NCI-H146 treated with DMSO at 0.1 percent for 48 hours (cell line): ENCODE results near the gene BCCIP.

Source experiments
- DNase-seq: peaks from one replicate; lab custom pipeline; 2025; ENCODE audit not compliant: unreplicated experiment; lab: John Stamatoyannopoulos, UW

Gene BCCIP

GRCh38 chr10:125822878-125823662 is at the start of gene BCCIP, which contains the start of gene UROS:
TSS of gene BCCIP (plus strand) at chr10:125823546. CDS start at chr10:125823558, 12 bp downstream.
TSS of gene UROS (minus strand) at chr10:125823258. CDS start at chr10:125816499, 6,759 bp downstream.
- peak; percentile 72 for DNase-seq

- DNase-seq = no peak
These were observed 49.4 kb upstream of the BCCIP start for GRCh38 chr10:125773687-125774543.

GRCh38 chr10:125774581-125775191 is 48.7 kb upstream of the BCCIP start:
- no peak for DNase-seq

- no peak for DNase-seq
These were observed 47.7 kb upstream of the BCCIP start, which contains the start of gene MMP21 for GRCh38 chr10:125775491-125776106. TSS of gene MMP21 (minus strand) at chr10:125775821. CDS start at chr10:125775821, 0 bp downstream.

- no peak for DNase-seq
These were observed 45.5 kb upstream of the BCCIP start for GRCh38 chr10:125777806-125778205.

- no peak for DNase-seq
These were observed 44.8 kb upstream of the BCCIP start for GRCh38 chr10:125778556-125778955.

GRCh38 chr10:125779403-125780327 is 43.7 kb upstream of the BCCIP start:
- DNase-seq = no peak

GRCh38 chr10:125781374-125781773 is 42.0 kb upstream of the BCCIP start:
- no peak for DNase-seq

GRCh38 chr10:125782054-125782453 is 41.3 kb upstream of the BCCIP start:
- no peak for DNase-seq

GRCh38 chr10:125782616-125783015 is 40.7 kb upstream of the BCCIP start:
- no peak for DNase-seq

- no peak for DNase-seq
These were observed 39.9 kb upstream of the BCCIP start for GRCh38 chr10:125783408-125783807.

GRCh38 chr10:125783957-125784356 is 39.4 kb upstream of the BCCIP start:
- DNase-seq = no peak

GRCh38 chr10:125785791-125786190 is 37.6 kb upstream of the BCCIP start:
- no peak for DNase-seq

- DNase-seq = no peak
These were observed 35.0 kb upstream of the BCCIP start for GRCh38 chr10:125788156-125789034.

- DNase-seq = no peak
These were observed 30.7 kb upstream of the BCCIP start for GRCh38 chr10:125792342-125793300.

- DNase-seq = no peak
These were observed 28.2 kb upstream of the BCCIP start for GRCh38 chr10:125795128-125795527.

GRCh38 chr10:125795637-125796190 is 27.6 kb upstream of the BCCIP start:
- no peak for DNase-seq
